HG03025 (cell line): ENCODE data around the gene ARL16.

Experiments
- ATAC-seq: cut with Tn5 transposase; IDR thresholded peaks from one replicate; pipeline ENCODE4 v1.9.1; 2021; ENCODE audit warnings: mild to moderate bottlenecking, moderate library complexity; ENCODE audit not compliant: unreplicated experiment, low FRiP score

ARL16 gene

DNA sequence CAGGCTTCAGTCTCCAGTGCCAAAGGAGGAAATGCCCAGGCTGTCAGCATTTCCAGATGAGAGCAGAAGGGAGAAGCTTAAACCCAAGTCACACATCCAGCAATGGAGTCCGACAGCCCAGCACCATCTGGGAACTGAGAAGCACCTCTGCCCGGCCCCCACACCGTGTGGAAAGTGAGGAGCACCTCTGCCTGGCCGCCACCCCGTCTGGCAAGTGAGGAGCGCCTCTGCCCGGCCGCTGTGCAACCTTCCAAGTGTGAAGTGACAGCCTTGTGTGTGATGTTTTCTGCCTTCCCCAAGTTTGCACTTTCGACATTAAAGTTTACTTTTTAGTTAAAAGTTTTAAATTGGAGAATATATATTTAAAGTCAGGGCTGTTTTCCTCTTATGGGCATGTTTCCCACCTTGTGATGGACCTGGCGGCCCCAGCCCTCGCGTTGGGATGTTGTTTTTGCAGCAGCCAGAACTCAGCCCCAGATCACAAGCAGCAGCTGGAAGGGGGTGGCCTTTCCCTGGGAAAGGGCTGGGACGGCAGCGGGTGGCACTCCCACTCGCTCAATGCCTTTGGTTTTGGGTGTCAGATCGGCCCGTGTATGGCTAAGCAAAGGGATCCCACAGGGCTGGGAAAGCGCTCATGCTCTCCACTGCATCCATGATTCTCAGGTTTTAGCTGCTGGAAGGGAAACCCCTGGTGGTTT is 9.9 kb downstream of the ARL16 start:
- no peak for ATAC-seq

DNA sequence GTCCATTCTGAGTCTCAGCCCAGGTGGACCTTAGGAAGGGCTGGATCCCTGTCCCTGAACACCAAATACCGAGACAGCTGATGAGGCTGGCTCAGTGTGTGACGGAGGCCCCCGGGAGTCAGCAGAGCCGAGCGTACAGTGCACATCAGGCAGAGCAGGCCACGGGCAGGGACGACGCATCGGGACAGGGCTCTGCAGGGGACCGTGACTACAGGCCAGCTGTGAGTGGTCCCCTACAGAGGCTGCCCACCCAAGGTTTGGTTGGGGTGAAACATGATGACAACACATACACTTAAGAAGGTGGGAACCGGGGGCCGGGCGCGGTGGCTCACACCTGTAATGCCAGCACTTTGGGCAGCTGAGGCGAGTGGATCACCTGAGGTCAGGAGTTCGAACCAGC is 10.6 kb downstream of the ARL16 start:
- no peak for ATAC-seq

DNA sequence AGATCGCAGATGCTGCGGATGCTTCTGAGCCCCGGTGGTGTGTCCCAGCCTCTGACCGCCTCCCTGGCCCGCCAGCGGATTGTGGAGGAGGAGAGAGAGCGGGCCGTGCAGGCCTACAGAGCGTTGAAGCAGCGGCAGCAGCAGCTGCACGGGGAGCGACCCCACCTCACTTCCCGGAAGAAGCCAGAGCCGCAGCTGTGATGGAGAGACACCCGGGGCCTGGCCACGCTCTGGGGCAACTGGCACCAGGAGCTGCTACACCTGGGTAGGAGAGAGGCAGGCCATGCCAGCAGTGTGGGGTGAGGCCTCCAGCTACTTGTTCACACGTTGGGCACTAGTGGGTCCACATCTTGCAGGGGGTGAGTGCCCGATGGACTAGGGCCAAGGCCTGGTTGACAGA is 11.1 kb downstream of the ARL16 start:
- no peak for ATAC-seq

DNA sequence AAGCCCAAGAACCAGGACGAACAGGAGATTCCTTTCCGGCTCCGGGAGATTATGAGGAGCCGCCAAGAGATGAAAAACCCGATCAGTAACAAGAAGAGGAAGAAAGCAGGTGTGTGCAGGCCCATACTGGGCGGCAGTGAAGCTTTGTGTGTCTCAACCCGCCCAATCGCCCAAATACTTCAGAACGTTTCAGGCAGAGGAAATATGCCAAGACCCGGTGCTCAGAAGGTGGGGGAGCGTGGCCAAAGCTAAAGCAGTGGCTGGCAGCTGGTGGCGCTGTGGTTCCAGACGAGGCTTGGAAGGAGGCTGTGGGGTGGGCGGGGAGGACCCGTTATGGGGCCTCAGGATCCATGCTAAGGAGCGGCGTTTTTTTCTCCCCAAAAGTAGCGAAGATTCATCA is 15.8 kb downstream of the ARL16 start:
- no peak for ATAC-seq

DNA sequence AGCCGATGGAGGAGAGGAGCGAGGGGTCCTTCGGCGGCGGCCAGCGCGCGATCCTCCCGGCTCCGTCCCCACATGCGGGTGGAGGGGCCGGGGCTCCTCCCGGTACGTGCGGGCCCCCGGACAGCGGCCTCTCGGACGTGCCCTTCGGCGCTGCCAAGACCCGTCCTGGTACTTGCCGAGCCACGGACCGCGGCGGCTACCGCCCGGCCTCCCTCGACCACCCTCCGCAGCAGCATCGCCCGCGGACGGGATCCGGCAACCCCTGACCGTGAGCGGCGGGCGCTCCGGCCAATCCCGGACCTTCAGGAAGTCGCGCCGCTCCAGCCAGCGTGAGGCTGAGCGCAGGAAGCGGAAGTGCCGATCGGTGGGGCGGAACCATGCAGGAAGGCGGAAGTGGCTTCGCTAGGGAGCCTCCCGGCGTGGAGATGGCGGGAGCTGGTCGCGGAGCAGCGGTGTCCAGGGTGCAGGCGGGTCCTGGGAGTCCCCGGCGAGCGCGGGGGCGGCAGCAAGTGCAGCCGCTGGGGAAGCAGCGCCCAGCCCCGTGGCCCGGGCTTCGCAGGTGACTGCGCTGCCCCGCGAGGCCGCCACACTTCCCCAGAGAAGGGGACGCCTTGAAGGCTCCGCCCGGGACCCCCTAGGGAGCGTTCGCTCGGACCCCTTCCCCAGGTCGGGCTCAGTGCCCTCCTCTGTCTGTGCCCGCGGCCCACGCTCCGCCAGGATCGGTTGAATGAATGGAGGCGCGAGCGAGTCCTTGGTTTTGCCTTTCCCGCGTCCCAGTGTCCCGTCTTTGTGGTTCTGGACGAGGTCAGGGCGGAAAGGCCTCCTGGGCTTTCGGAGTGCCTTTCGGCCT is 17.0 kb downstream of the ARL16 start, which contains the start of the genes CCDC137 and OXLD1:
TSS of gene CCDC137 (plus strand) at position 396 of the 850 bp plus-strand sequence. CDS start at position 426, 30 bp downstream.
TSS of gene OXLD1 (minus strand) at position 264 of the 850 bp plus-strand sequence. CDS start at position 236, 28 bp downstream.
- ATAC-seq, result peak; percentile 75

DNA sequence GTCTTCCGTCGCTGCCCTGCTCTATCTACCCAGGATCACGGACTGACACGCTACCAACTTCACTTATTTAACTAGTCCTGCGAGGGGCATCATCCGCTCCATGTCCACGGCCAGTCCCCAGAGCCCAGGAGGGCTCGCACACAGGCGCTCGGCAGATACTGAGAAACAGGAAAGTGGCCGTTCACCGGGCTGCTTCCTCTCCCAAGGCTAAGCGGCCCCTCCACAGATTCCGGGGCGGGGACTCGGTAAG is 17.6 kb downstream of the ARL16 start:
- peak; percentile 7 for ATAC-seq

DNA sequence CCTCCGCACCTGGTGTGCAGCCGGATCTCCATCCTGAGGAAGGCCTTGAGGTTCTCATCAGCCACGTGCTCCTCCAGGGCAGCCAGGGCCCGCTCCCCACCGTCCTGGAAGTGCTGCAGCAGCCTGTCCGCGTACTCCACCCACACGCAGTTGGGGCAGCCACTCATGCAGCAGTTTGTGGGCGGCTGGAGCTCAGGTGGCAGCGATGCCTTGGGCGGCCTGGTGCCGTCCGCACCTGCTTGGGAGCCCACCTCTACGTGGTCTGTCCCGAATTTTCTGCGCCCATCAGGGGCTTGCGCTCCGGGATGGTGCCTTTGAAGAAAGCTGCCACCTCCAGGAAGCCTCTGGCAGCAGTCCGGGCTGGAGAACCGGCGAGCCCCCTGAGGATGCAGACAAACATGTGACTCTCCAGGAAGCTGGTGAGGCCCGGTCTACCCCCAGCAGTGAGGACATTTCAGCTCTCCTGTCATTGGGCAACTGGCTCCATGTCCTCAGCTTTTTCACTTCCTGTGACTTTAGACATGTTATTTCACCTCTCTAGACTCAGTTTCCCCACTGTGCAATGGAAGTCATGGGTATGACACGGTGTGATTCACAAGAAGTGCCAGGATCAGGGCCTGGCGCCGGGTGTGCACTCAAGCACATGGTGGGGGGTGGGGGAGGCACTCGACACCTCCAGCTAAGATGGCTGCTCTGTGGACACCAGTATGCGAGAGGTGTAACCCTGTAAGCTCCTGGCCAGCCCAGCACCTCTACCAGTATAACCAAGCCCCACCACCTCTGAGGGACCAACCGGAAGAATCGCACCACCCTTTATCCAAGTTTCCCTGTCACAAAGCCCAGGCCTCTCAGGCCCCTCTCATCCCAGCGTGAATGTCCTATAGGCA is 18.1 kb downstream of the ARL16 start:
- ATAC-seq, result peak; percentile 2

DNA sequence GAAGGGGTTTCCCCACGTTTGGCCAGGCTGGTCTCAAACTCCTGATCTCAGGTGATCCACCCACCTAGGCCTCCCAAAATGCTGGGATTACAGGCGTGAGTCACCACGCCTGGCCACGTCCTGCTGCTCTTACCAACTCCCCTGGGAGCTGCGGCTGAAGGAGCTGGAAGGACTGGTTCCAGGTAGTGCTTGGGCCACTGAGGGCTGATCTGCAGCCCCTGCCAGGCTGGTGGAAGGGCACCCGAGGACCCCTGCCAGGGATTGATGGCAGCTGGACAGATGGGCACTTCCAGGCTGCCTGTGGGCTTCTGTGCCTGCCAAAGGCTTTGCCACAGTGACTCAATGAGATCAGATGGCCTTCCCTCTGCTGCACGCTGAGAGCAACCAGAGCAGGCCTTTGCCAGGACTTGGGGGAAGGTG is 19.5 kb downstream of the ARL16 start:
- no peak for ATAC-seq

DNA sequence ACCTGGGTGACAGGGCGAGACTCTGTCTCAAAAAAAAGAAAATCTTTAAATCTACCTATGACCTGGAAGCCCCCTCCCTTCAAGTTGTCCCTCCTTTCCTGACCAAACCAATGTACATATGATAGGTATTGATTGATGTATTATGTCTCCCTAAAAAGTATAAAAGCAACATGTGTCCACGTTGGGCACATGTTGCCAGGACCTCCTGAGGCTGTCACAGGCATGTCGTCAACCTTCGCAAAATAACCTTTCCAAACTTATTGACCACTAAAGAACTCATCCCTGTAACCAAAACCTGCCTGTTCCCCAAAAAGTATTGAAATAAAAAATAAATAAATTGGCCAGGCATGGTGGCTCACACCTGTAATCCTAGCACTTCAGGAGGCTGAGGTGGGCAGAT is 21.6 kb downstream of the ARL16 start:
- ATAC-seq, result no peak

DNA sequence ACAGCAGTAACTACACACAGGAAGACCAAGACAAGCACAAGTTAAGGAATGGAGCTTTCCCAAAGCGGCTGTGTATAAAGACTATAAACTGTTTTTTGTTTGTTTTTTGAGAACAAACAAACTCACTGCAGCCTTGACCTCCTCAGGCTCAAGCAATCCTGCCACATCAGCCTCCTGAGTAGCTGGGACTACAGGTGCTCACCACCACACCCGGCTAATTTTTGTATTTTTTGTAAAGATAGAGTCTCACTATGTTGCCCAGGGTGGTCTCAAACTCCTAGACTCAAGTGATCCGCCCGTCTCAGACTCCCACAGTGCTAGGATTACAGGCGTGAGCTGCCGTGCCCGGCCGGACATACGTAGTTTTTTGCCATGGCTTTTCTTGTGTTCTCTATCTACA is 23.2 kb downstream of the ARL16 start:
- no peak for ATAC-seq

DNA sequence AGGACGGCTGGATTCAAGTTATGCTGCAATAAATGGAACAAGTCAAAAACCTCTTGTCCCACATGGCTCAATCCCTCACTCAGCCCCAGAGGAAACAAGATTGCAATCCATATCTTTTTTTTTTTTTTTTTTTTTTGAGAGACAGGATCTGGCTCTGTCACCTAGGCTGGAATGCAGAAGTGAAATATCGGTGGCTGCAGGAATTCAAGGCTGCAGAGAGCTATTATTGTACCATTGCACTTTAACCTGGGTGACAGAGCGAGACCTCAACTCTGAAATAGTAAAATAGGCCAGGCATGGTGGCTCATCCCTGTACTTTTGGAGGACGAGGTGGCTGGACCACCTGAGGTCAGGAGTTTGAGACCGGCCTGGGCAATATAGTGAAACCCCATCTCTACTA is 24.6 kb downstream of the ARL16 start:
- ATAC-seq, result no peak

DNA sequence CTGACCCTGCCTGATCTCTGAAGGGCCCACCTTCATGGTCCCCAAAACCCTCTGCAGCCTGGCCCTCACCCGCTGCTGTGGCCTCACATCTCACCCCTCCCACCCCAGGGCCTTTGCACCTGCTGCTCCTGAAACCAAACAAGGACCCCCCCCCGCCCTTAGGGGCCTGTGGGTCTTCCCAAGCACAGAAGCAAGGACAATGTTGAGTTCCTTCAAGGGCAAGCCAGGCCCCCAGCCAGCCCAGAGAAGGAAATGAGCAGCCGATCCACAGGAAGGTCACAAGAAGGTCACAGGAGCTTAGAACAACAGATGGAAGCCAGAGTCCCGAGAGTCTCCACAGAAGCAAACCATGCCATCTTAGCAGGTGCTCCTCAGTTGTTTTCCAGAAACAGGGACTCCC is 26.8 kb downstream of the ARL16 start:
- no peak for ATAC-seq

DNA sequence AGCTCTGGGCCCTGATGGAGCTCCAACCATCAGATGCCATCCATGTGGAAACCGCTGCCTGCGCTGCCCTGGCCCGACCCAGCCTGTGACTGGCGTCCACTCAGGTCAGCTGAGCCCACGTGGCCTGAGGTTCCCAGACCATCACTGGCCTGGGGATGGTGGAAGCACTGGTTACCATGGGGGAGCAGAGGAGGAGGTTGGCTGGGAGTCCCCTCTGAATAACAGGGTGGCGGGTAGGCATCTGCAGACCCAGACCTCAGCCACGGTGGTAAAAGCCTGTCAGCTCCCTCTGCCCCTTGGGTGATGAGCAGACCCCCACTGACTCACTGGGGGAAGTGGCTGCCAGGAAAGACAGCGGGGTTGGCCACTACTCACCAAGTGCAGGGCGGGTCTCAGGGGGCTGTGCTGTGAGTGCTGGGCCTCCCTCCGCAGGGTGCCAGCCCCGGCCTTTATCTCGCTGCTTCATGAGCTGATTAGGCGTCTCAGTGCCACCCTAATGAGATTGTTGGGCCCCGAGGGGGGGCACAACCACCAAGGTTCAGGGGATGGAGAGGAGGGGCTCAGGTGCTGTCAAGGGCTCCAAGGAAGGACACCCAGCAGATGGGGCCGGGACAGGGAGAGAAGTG is 27.4 kb downstream of the ARL16 start, which contains the start of gene PDE6G:
TSS of gene PDE6G (minus strand) at position 425 of the 626 bp plus-strand sequence. CDS start 3,237 bp downstream, outside the sequence.
- no peak for ATAC-seq

DNA sequence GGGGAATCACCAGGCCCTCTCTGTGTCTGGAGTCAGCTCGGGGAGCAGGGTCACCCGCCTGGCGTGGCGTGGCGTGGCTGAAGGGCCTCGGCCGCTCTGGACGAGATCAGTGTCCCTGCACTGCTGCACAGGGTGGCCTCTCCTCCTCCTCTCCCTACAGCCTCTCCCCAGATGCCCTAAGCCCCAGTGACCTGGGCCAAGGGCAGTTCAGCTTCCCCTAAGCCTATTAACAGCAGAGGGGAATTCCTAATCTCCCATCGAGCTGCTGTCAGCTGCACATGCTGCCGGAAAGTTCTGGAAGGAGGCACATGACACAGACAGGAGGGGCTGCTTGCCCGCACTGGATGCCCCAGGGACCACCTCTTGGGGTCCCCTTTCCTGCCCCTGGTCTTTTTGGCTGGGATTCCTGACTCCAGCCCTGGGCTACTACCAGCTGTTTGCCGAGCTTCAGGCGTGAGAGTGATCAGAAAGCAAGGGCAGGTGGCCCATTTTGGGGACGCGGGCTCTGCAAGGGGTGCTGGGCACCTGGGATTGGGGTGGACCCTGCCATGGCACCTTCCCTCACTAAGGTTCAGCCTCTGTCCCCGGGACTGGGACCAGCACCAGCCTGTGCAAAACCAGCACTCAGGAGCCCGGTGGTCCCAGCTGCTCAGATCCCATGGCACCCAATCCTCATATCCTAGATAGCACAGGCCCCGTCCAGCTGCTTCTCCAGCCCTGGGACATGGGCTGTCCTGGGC is 28.0 kb downstream of the ARL16 start:
- no peak for ATAC-seq

DNA sequence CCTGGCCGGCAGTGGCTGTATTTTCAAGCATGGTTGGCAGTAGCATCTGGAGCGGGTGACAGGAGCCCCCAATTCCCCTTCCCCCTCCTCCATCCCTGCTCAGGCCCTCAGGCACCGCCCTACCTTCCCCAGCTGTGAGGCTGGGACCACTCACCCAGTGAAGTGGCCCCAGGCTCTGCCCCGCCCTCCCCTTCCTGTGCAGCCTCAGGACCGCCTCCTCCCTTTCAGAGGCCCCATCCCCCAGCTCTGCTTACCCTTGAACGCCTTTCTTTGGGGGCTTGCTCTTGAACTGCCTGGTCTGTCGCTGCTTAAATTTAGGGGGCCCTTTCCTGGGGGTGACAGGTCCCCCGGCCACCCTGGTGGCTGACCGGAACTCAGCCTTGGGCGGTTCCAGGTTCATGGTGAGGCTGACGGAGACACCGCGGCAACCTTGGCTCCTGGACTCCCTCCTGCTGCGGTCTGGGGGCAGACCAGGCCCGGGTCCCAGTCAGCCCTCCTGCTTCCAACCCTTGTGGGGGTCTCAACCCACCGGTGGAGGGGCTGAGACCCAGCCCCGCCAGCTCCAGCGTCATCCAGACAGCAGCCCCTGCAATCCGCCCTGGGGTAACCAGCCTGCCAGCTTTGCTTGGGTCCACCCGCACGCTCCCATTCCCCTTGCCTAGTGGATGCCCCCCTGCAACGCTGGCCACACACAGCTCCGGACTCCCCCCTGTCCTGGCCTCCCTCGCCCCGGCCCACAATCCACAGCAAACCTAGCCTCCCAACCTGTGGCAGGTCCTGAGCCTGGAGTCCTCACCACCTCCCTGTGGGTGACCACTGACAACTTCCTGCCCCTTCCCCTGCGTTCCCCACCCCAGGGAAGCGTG is 30.5 kb downstream of the ARL16 start:
- no peak for ATAC-seq

DNA sequence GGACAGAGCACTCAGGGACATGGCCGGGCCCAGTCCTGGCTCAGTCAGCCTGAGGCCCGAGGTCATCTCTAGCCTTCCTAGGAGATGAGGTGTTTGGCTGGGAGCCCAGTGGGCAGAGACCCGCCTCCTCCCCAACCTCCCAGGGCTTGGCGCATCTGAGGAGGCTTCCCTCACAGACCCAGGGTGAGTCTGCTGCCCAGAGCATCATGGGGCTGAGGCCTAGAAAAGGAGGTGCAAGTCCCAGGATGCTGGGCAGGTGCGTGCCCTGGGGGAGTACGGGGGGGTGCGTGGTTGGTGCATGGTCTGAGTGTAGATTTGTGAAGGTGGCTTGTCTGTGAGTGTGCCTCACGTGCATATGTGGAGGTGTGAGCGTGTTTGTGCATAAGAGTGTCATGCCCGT is 31.9 kb downstream of the ARL16 start:
- ATAC-seq, result no peak

DNA sequence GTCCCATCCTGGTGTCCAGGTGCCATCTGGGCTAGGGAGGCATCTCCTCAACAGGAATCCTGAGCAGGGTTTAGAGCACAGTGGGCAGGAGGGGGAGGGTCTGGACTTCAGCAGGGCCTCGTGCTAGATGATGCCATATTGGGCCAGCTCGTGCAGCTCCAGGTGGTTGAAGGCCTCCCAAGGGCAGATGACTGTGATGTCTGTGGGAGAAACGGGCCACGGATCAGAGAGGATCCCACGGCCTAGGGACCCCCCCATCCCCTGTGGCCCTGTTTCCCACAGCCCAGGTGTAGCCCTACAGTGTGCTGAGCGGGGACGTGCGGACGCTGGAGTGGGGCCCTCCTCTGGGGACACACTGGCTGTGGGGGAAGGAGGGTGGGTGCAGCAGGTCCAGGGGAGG is 32.6 kb downstream of the ARL16 start:
- no peak for ATAC-seq

DNA sequence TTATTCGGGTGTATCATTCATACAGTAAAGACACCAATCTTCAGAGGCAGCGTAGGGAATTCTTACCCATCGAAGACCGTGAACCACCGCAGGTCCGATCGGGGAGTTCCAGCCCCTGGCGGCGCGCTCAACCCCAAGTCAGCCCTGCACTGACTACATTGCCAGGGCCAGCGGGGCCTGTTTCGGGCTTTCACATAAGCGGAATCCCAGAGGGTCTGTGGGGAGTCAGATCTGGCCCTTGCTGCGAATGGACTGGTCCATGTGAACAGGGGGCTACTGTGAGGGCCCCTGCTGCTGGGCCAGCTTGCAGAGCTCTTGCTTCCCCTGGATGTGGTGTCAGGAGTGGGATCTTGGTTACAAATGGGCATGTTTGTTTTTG is 34.9 kb downstream of the ARL16 start:
- ATAC-seq, result no peak
